Mononuclear cell (primary cell): ENCODE measurements around the gene RPL29. TPM values are rescaled to one million over a fixed set of nuclear protein-coding genes. Genes with fewer than 3 reads are reported as not detected.

Experiments used
- H3K27me3 ChIP-seq: 2 replicates; pipeline ENCODE4 v1.6.0; 2011; ENCODE audit warnings: low read length, control low read depth; ENCODE audit not compliant: insufficient read depth
- H3K4me1 ChIP-seq: 2 replicates; pipeline ENCODE4 v1.5.1; 2011; ENCODE audit warnings: mild to moderate bottlenecking, low read length, control low read depth; ENCODE audit not compliant: insufficient read depth
- H3K4me3 ChIP-seq: 2 replicates; pipeline ENCODE4 v1.5.1; 2011; ENCODE audit warnings: mild to moderate bottlenecking, low read length, moderate library complexity
- H3K9me3 ChIP-seq: 2 replicates; pipeline ENCODE4 v1.5.1; 2011; ENCODE audit warnings: low read depth, mild to moderate bottlenecking, control low read depth, low read length
- total RNA-seq: library from RNA; depleted of rRNA; stranded (reverse); fragments of >200 nt; gene quantifications from one replicate; pipeline ENCODE4 v1.2.3, GENCODE V29; 2012

Gene RPL29
- total RNA-seq, 1 donor: 1,675 TPM

- Histone ChIP-seq H3K4me1 (no peaks in the 10 kb centered on the region), H3K27me3 (no peaks in the 10 kb centered on the region)
Observed at GRCh38 chr3:52032702-52033408, 37.2 kb upstream of the RPL29 start.

DNA sequence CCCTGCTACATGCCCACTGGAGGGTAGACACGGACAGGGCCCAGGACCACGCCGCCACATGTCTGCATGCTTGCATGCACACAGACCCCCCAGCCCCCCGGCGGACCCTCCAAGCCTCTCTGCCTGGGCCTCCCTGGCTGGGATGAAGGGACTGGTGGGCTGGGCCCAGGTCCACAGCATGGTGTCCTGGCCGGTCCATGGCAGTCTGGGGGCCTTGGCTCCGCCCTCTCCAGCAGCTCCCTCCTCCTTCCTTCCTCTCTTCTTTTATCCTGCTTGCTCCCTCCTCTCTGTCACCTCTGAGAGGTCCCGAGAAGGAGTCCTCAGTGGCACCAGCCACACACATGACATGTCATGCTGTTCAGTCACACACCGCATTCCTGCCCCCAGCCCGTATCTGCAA, 36.2 kb upstream of the RPL29 start:
- no peaks in the 10 kb centered on the region for H3K27me3 ChIP-seq
- H3K4me3 ChIP-seq: no peak overlapping the region
- H3K9me3 ChIP-seq: no peaks in the 10 kb centered on the region
- no peaks in the 10 kb centered on the region for H3K4me1 ChIP-seq

More at GRCh38 chr3:52032702-52033408, 37.2 kb upstream of the RPL29 start:
- no peaks in the 10 kb centered on the region for H3K9me3 ChIP-seq
- H3K4me3 ChIP-seq: no peak overlapping the region

GRCh38 chr3:52030714-52031310, 35.1 kb upstream of the RPL29 start:
- H3K4me3 ChIP-seq: no peak overlapping the region
- H3K4me1 ChIP-seq: no peaks in the 10 kb centered on the region
- H3K9me3 ChIP-seq: no peaks in the 10 kb centered on the region
- H3K27me3 ChIP-seq: no peaks in the 10 kb centered on the region

DNA sequence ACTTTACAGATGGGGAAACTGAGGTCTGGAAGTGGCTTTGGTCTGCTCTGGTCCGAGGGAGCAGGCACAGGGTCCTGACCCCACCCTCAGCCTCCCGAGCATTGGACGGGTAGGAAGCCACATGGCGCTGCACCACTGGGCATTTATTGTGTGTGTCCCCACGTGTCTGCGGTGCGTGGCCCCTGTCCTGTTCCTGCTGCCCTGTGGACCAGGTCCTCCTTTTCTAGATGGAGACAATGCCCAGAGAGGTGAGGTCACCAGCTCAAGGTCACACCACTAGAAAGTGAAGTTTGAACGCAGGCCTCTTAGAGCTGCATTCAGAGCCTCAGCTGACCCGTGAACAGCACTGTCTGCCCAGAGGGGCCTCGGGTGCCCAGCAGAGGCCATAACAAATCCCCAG, 33.8 kb upstream of the RPL29 start:
- Histone ChIP-seq H3K9me3 (no peaks in the 10 kb centered on the region), H3K27me3 (no peaks in the 10 kb centered on the region), H3K4me3 (no peak overlapping the region), H3K4me1 (no peaks in the 10 kb centered on the region)

DNA sequence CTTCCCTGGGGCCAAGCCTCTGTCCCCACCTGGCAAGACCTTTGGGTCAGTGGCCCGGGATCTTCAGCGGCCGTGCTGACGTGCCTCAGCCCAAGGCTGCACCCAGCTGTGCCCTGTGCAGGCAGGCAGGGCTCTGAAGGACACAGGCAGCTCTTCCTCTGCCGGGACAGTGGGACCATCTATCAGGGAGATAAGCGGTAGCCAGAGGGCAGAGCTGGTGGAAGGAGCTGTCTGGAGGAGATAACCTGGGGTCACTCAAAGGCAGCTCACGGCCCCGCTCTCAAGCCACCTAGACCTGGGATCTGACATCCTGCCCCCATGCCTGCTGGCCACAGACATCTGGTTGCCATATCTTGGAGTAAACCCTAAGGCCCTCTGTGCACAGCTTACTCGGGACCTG, 33.4 kb upstream of the RPL29 start:
- H3K4me3 ChIP-seq: no peak overlapping the region

GRCh38 chr3:52028572-52028971, 32.9 kb upstream of the RPL29 start:
- no peaks in the 10 kb centered on the region for H3K9me3 ChIP-seq
- H3K4me1 ChIP-seq: no peaks in the 10 kb centered on the region
- no peaks in the 10 kb centered on the region for H3K27me3 ChIP-seq
- H3K4me3 ChIP-seq: no peak overlapping the region

More for the DNA sequence above, 33.4 kb upstream of the RPL29 start:
- Histone ChIP-seq H3K9me3 (no peaks in the 10 kb centered on the region), H3K27me3 (no peaks in the 10 kb centered on the region), H3K4me1 (no peaks in the 10 kb centered on the region)

- H3K4me1 ChIP-seq: no peaks in the 10 kb centered on the region
- H3K4me3 ChIP-seq: no peak overlapping the region
- no peaks in the 10 kb centered on the region for H3K9me3 ChIP-seq
- H3K27me3 ChIP-seq: no peaks in the 10 kb centered on the region
Observed at GRCh38 chr3:52026041-52026440, 30.3 kb upstream of the RPL29 start.

GRCh38 chr3:52025453-52025852, 29.8 kb upstream of the RPL29 start:
- Histone ChIP-seq H3K4me1 (no peaks in the 10 kb centered on the region), H3K9me3 (no peaks in the 10 kb centered on the region), H3K27me3 (no peaks in the 10 kb centered on the region), H3K4me3 (no peak overlapping the region)

DNA sequence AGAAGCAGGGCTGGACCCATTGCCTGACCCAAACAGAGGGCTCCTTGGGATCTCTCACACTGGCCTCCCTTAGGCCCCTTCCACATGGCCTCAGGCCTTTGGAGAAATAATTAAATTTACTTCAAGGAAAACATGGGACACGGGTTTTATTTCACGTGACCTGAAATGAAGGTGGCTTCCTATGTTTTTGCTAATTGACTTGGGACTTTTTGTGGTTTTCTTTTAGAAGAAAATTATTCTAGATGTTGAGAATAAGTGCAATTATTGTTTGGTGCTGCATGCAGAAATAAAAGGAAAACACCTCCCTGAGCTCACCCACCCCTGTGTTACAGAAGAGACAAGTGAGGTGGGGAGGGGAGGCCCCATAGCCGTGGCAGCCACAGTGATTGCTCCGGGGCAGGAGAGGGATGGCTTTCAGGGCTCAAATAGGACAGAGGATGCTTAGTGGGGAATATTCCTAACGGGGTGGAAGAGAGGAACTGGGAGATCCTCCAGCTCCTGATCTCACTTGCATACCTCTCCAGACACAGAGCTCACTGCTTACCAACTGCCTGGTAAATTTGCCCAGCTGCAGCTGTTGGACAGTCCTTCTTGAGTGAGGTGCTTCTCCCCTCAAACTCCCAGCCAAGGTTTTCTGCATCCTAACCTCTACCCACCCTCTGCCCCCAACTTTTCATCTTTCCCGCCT, 29.2 kb upstream of the RPL29 start:
- Histone ChIP-seq H3K27me3 (no peaks in the 10 kb centered on the region), H3K9me3 (no peaks in the 10 kb centered on the region), H3K4me3 (no peak overlapping the region), H3K4me1 (no peaks in the 10 kb centered on the region)

GRCh38 chr3:52023860-52024764, 28.4 kb upstream of the RPL29 start:
- H3K4me1 ChIP-seq: no peaks in the 10 kb centered on the region
- H3K4me3 ChIP-seq: no peak overlapping the region
- no peaks in the 10 kb centered on the region for H3K27me3 ChIP-seq
- no peaks in the 10 kb centered on the region for H3K9me3 ChIP-seq

- Histone ChIP-seq H3K9me3 (no peaks in the 10 kb centered on the region), H3K4me1 (no peaks in the 10 kb centered on the region), H3K27me3 (no peaks in the 10 kb centered on the region), H3K4me3 (no peak overlapping the region)
Observed at GRCh38 chr3:52023101-52023770, 27.5 kb upstream of the RPL29 start.

DNA sequence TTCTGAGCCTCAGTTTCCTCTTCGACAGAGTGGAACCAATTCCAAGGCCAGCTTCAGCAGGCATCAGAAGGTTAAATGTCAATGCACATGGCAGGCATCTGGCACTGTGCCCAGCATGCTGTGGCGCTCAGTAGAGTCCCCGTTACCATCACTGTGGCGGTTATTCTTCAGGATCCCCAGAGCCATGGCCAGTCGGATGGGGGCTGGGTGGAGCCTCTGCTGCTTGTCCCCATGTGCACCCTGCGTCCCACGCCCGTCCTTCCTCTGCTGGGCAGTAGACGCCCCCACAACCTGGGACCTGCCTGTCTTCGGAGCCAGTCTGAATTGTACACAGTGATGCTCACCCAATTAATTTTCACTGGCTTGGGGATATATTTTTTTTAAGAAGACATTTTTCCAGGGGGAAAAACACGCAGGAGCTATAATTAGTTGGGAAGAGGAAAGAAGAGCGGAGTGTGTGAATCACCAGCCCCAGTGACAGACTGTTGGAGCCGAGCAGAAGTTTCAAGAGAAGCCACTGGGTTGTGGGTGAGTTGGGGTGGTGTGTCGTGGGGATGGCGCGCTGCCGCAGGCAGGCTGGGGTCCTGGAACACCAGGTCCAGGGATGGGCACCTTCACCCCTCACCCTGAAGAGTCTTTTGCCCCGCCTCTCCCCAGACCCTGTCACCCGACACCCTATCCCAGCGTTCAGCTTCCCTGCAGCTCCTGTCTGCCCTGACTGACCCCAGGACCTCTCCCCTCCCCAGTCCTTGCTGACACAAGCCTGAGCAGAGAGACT, 26.8 kb upstream of the RPL29 start:
- Histone ChIP-seq H3K9me3 (no peaks in the 10 kb centered on the region), H3K4me3 (no peak overlapping the region), H3K27me3 (no peaks in the 10 kb centered on the region)

GRCh38 chr3:52021489-52022268, 26.0 kb upstream of the RPL29 start:
- Histone ChIP-seq H3K9me3 (no peaks in the 10 kb centered on the region), H3K4me1 (no peaks in the 10 kb centered on the region), H3K27me3 (no peaks in the 10 kb centered on the region), H3K4me3 (no peak overlapping the region)

More for the DNA sequence above, 26.8 kb upstream of the RPL29 start:
- no peaks in the 10 kb centered on the region for H3K4me1 ChIP-seq
